Trophoblast cell (in vitro differentiated cells and primary cell): ENCODE measurements around the gene ABCA3.

Experiments
- DNase-seq, 2 donors: peaks; one replicate each; pipeline ENCODE4 v3.0.0-alpha.2; 2016
- H2AFZ ChIP-seq: 2 replicates; pipeline ENCODE4 v1.6.1; 2013; ENCODE audit warnings: low read length, moderate library complexity, mild to moderate bottlenecking; ENCODE audit not compliant: insufficient read depth, poor library complexity
- H2AK5ac ChIP-seq: 2 replicates; pipeline ENCODE4 v1.6.1; 2013; ENCODE audit warnings: mild to moderate bottlenecking, low read length
- H2BK120ac ChIP-seq: 2 replicates; pipeline ENCODE4 v1.6.1; 2013; ENCODE audit warnings: low read length, mild to moderate bottlenecking, moderate library complexity; ENCODE audit not compliant: insufficient read depth, poor library complexity
- H2BK12ac ChIP-seq: 2 replicates; pipeline ENCODE4 v1.6.1; 2013; ENCODE audit warnings: mild to moderate bottlenecking, low read length, moderate library complexity
- H2BK5ac ChIP-seq: 2 replicates; pipeline ENCODE4 v1.6.1; 2013; ENCODE audit warnings: low read length, low read depth, moderate library complexity, mild to moderate bottlenecking; ENCODE audit not compliant: poor library complexity
- H3K14ac ChIP-seq: 2 replicates; pipeline ENCODE4 v1.6.1; 2013; ENCODE audit warnings: mild to moderate bottlenecking, low read length
- H3K18ac ChIP-seq: 2 replicates; pipeline ENCODE4 v1.6.1; 2013; ENCODE audit warnings: mild to moderate bottlenecking, low read length
- H3K23ac ChIP-seq: 2 replicates; pipeline ENCODE4 v1.6.1; 2013; ENCODE audit warnings: low read length
- H3K27ac ChIP-seq: 2 replicates; pipeline ENCODE4 v1.5.1; 2013; ENCODE audit warnings: low read depth, mild to moderate bottlenecking, inconsistent platforms, low read length, moderate library complexity
- H3K27me3 ChIP-seq: 2 replicates; pipeline ENCODE4 v1.6.1; 2013; ENCODE audit warnings: inconsistent platforms, mild to moderate bottlenecking, low read length, moderate library complexity; ENCODE audit not compliant: insufficient read depth
- H3K36me3 ChIP-seq, 2 experiments: 1 replicate in 1 of 2; 2 replicates in 1 of 2; pipeline ENCODE4 v1.6.1; 2013; ENCODE audit warnings: low read length in 2 of 2, mild to moderate bottlenecking in 2 of 2, moderate library complexity in 1 of 2; ENCODE audit not compliant: insufficient read depth in 2 of 2, control insufficient read depth in 1 of 2
- H3K4ac ChIP-seq: 2 replicates; pipeline ENCODE4 v1.6.1; 2013; ENCODE audit warnings: low read depth, mild to moderate bottlenecking, low read length, moderate library complexity
- H3K4me1 ChIP-seq, 2 experiments: 1 replicate in 1 of 2; 2 replicates in 1 of 2; pipeline ENCODE4 v1.6.1; 2013; ENCODE audit warnings: low read length in 2 of 2, mild to moderate bottlenecking in 2 of 2, moderate library complexity in 1 of 2; ENCODE audit not compliant: insufficient read depth in 2 of 2, control insufficient read depth in 1 of 2
- H3K4me2 ChIP-seq: 2 replicates; pipeline ENCODE4 v1.6.1; 2013; ENCODE audit warnings: inconsistent platforms, mild to moderate bottlenecking, low read length, moderate library complexity
- H3K4me3 ChIP-seq: 2 replicates; pipeline ENCODE4 v1.5.1; 2013; ENCODE audit warnings: mild to moderate bottlenecking, low read depth, low read length, inconsistent platforms
- H3K79me1 ChIP-seq: one replicate; pipeline ENCODE4 v1.6.1; 2013; ENCODE audit warnings: low read length
- H3K79me2 ChIP-seq: 2 replicates; pipeline ENCODE4 v1.6.1; 2013; ENCODE audit warnings: low read length, mild to moderate bottlenecking; ENCODE audit not compliant: control insufficient read depth, insufficient read depth, poor library complexity
- H3K9ac ChIP-seq: 2 replicates; pipeline ENCODE4 v1.6.1; 2013; ENCODE audit warnings: mild to moderate bottlenecking, low read length
- H3K9me3 ChIP-seq: 2 replicates; pipeline ENCODE4 v1.6.1; 2013; ENCODE audit warnings: low read depth, mild to moderate bottlenecking, control low read depth, inconsistent platforms, low read length; ENCODE audit not compliant: insufficient read depth
- H4K12ac ChIP-seq: 2 replicates; pipeline ENCODE4 v1.6.1; 2013; ENCODE audit warnings: low read depth, mild to moderate bottlenecking, low read length, moderate library complexity
- H4K8ac ChIP-seq: 2 replicates; pipeline ENCODE4 v1.6.1; 2013; ENCODE audit warnings: low read depth, mild to moderate bottlenecking, low read length, moderate library complexity
- H4K91ac ChIP-seq: one replicate; pipeline ENCODE4 v1.6.1; 2013; ENCODE audit warnings: low read depth, mild to moderate bottlenecking, low read length, moderate library complexity
- whole genome bisulfite sequencing: extraction: QIAGEN DNeasy Blood & Tissue Kit; methylation state at CpG from one replicate; pipeline ENCODE4 v1.1.7; 2013; ENCODE audit warnings: missing lambda C conversion rate; ENCODE audit not compliant: insufficient read length, insufficient coverage; ENCODE audit errors: extremely low coverage; 5-methylcytosine and 5-hydroxymethylcytosine counted together

Gene ABCA3

GRCh38 chr16:2282262-2282661, 58.3 kb downstream of the ABCA3 start:
- no peak overlapping the region for H3K9ac ChIP-seq
- H3K27me3 ChIP-seq = no peaks in the 10 kb centered on the region
- H3K4ac ChIP-seq = no peak overlapping the region

DNA sequence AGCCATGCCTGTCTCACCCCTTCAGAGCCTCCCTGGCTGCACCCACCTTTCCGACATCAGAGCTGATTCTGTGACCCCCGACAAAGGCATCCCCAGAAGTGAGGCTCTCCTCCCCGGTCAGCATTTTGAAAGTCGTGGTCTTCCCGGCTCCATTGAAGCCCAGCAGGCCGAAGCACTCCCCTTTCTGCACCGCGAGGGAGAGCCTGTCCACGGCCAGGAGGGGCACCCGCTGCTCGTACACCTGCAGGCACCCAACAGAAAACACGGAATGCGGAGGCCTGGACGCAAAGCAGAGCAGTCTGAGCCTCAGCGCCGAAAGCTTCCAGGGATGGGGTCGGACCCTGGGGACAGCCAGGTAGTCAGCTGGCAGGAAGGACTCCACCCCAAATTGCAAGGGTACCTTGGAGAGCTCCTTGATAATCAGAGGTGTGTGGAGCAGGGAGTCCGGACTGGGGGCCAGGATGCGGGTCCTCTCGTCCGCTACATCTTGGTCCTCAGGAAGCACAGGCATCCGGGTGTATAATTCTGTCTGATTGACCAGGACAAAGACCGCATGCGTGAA, 59.5 kb downstream of the ABCA3 start:
- Histone ChIP-seq H2AFZ (no peak overlapping the region), H3K4me3 (no peak overlapping the region), H4K91ac (no peak overlapping the region), H2AK5ac (no peak overlapping the region), H3K9me3 (peaks cover 2% of the 10 kb centered on the region), H3K4ac (no peak overlapping the region), H3K79me1 (no peaks in the 10 kb centered on the region), H3K9ac (no peak overlapping the region), H4K8ac (no peak overlapping the region), H3K23ac (no peak overlapping the region), H3K4me2 (no peak overlapping the region), H3K27ac (no peak overlapping the region), H3K14ac (no peak overlapping the region), H3K27me3 (no peaks in the 10 kb centered on the region), H3K79me2 (no peaks in the 10 kb centered on the region), H3K4me1 (no peaks in the 10 kb centered on the region), H3K18ac (no peak overlapping the region), H2BK5ac (no peak overlapping the region), H2BK12ac (no peak overlapping the region), H3K36me3 (no peaks in the 10 kb centered on the region), H2BK120ac (no peak overlapping the region), H4K12ac (no peak overlapping the region)
- no CpG with 5 or more reads among the region's 24 CpGs for WGBS
- no peak for DNase-seq

More at GRCh38 chr16:2282262-2282661, 58.3 kb downstream of the ABCA3 start:
- Histone ChIP-seq H2BK120ac (no peak overlapping the region), H3K23ac (no peak overlapping the region), H2AK5ac (no peak overlapping the region), H3K18ac (no peak overlapping the region), H3K27ac (no peak overlapping the region), H2BK5ac (no peak overlapping the region), H4K12ac (no peak overlapping the region), H2AFZ (no peak overlapping the region), H3K4me3 (no peak overlapping the region), H3K4me1 (no peaks in the 10 kb centered on the region), H3K36me3 (no peaks in the 10 kb centered on the region), H3K4me2 (no peak overlapping the region), H2BK12ac (no peak overlapping the region), H4K8ac (no peak overlapping the region), H3K9me3 (peaks cover 2% of the 10 kb centered on the region), H3K79me2 (no peaks in the 10 kb centered on the region), H3K14ac (no peak overlapping the region), H4K91ac (no peak overlapping the region), H3K79me1 (no peaks in the 10 kb centered on the region)
- no CpG with 5 or more reads among the region's 5 CpGs for WGBS
- DNase-seq = no peak

DNA sequence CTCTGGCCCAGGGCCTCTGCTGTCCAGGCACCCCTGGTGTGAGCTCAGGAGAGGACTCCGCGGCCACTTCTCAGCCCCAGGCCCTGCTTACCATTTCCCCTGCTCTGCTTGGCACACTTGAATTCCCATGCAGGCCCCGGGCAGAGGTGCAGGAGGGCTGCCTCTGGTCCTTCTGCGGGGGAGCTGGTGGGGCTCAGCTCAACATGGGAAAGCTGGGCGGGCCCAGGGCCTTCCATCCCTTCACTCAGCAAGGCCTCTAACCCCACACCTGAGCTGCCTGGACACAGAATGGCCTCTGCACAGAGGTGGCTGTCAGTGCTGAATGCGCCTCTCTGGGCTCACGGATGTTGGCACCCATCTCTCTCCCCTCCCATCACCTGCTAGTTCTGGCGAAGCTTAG, 60.1 kb downstream of the ABCA3 start:
- no peak overlapping the region for H3K9ac ChIP-seq
- no peak overlapping the region for H2AFZ ChIP-seq
- no CpG with 5 or more reads among the region's 8 CpGs for WGBS
- H3K27me3 ChIP-seq = no peaks in the 10 kb centered on the region
- DNase-seq = no peak
- no peak overlapping the region for H3K4ac ChIP-seq
- H3K14ac ChIP-seq = no peak overlapping the region
- no peaks in the 10 kb centered on the region for H3K79me2 ChIP-seq
- H3K23ac ChIP-seq = no peak overlapping the region
- peaks cover 2% of the 10 kb centered on the region for H3K9me3 ChIP-seq
- no peak overlapping the region for H3K4me2 ChIP-seq
- H3K36me3 ChIP-seq = no peaks in the 10 kb centered on the region
- no peak overlapping the region for H3K27ac ChIP-seq
- no peaks in the 10 kb centered on the region for H3K79me1 ChIP-seq
- no peak overlapping the region for H2AK5ac ChIP-seq
- H3K4me3 ChIP-seq = no peak overlapping the region
- no peaks in the 10 kb centered on the region for H3K4me1 ChIP-seq
- H2BK12ac ChIP-seq = no peak overlapping the region
- H4K91ac ChIP-seq = no peak overlapping the region
- H4K12ac ChIP-seq = no peak overlapping the region
- no peak overlapping the region for H2BK5ac ChIP-seq
- H3K18ac ChIP-seq = no peak overlapping the region
- no peak overlapping the region for H2BK120ac ChIP-seq
- H4K8ac ChIP-seq = no peak overlapping the region

DNA sequence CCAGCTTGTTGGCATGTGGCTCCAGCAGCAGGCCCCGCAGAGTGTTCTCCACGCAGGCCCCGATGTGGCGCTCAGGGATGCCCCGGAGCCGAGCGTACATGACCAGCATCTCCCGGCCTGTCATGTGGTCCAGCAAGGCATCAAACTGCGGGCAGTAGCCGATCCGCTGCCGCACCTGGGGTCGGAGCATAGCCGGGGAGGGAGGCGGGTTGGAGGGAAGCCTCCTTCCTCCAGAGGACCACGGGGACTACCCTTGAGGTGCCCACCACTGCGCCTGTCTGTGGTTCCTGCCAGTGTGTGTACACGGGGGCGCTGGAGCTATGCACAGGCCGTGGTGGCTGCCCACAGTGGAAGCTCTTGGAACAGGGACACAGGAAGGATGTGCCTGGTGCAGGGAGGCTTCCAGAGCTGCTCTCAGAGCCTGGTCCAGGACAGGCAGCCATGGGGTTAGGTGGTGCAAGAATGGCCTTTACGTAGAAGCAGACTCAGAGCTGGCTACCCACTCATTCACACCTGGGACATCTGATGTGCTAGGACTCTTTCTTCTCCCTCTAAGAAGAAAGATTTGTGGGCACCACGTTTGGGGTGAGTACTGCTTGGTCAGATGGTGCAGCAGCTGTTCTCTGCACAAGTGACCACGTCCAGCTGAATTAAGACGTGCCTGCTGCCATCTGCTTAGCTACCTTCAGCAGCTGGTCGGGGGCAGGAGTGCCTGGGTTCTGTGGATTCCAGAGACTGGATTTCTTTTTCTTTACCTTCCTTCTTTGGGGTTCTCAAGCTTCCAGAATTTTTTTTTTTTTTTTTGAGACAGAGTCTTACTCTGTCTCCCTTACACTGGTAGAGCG, 61.4 kb downstream of the ABCA3 start:
- no peak overlapping the region for H3K4me2 ChIP-seq
- no peak for DNase-seq
- H2AK5ac ChIP-seq = no peak overlapping the region
- no peaks in the 10 kb centered on the region for H3K36me3 ChIP-seq
- H3K4me1 ChIP-seq = no peaks in the 10 kb centered on the region
- no peak overlapping the region for H4K8ac ChIP-seq
- no peak overlapping the region for H4K12ac ChIP-seq
- H3K18ac ChIP-seq = no peak overlapping the region
- peaks cover 2% of the 10 kb centered on the region for H3K9me3 ChIP-seq
- no peak overlapping the region for H3K4me3 ChIP-seq
- no peaks in the 10 kb centered on the region for H3K27me3 ChIP-seq
- H4K91ac ChIP-seq = no peak overlapping the region
- H2BK120ac ChIP-seq = no peak overlapping the region
- no peak overlapping the region for H3K9ac ChIP-seq
- H3K79me1 ChIP-seq = no peaks in the 10 kb centered on the region
- no peak overlapping the region for H2BK12ac ChIP-seq
- no CpG with 5 or more reads among the region's 26 CpGs for WGBS
- H3K14ac ChIP-seq = no peak overlapping the region
- no peaks in the 10 kb centered on the region for H3K79me2 ChIP-seq
- no peak overlapping the region for H2AFZ ChIP-seq
- H3K23ac ChIP-seq = no peak overlapping the region
- no peak overlapping the region for H3K27ac ChIP-seq
- no peak overlapping the region for H2BK5ac ChIP-seq
- no peak overlapping the region for H3K4ac ChIP-seq
